Vagina (tissue), 2 donors: ENCODE results near the gene SUPV3L1. TPM values are rescaled to one million over a fixed set of nuclear protein-coding genes. Genes with fewer than 3 reads are reported as not detected.
A peak's percentile ranks its signal among the peaks of the same experiment; 100 is the strongest.

Experiments used
- DNase-seq, 2 donors: peaks; one replicate each; pipeline ENCODE4 v3.0.0-alpha.2; 2017; ENCODE audit errors: extremely low spot score in 2 of 2
- H3K27ac ChIP-seq: fragments of 200-600 bp; sonication (generic); one replicate; pipeline ENCODE4 v1.5.1; 2019
- H3K27me3 ChIP-seq: fragments of 200-600 bp; sonication (generic); one replicate; pipeline ENCODE4 v1.5.1; 2019
- H3K36me3 ChIP-seq, 2 donors: fragments of 200-600 bp; sonication (generic); one replicate each; pipeline ENCODE4 v1.5.1; 2017 to 2019
- H3K4me1 ChIP-seq: fragments of 200-600 bp; sonication (generic); one replicate; pipeline ENCODE4 v1.5.1; 2019
- H3K4me3 ChIP-seq, 2 donors: fragments of 200-600 bp; sonication (generic); 1 replicate in 1 of 2; 2 replicates in 1 of 2; pipeline ENCODE4 v1.5.1; 2016 to 2019
- H3K9me3 ChIP-seq: fragments of 200-600 bp; sonication (generic); one replicate; pipeline ENCODE4 v1.5.1; 2019
- POLR2A ChIP-seq, 2 donors: fragments of 450-650 bp; IDR thresholded peaks; one replicate each; pipeline ENCODE4 v1.6.1; 2017; ENCODE audit warnings: antibody characterized with exemption in 2 of 2, mild to moderate bottlenecking in 2 of 2, moderate library complexity in 2 of 2
- POLR2AphosphoS5 ChIP-seq, 2 donors: sonication (generic); formaldehyde crosslinking; IDR thresholded peaks; one replicate each; pipeline ENCODE4 v1.9.0; 2017; ENCODE audit warnings: antibody characterized with exemption in 2 of 2, mild to moderate bottlenecking in 2 of 2, low read depth in 1 of 2; ENCODE audit not compliant: insufficient read depth in 1 of 2
- intact Hi-C: fragments of 100-400 bp; cut with DNase I; formaldehyde crosslinking; loops from one replicate; pipeline ENCODE4 v1.15.1; 2023
- total RNA-seq: library from RNA; depleted of rRNA; stranded (reverse); fragments of >200 nt; gene quantifications from one replicate; pipeline ENCODE4 v1.2.3, GENCODE V29; 2016
- TF ChIP-seq, protein P1 (sequence below), 3 experiments: fragments of 450-650 bp in 2 of 3; fragments of 200-600 bp in 1 of 3; sonication (generic) in 1 of 3; IDR thresholded peaks; one replicate each; pipeline ENCODE4 v1.5.1; 2017 to 2019; ENCODE audit warnings: antibody characterized with exemption in 3 of 3, mild to moderate bottlenecking in 2 of 3, moderate library complexity in 2 of 3

Gene SUPV3L1
- total RNA-seq, 1 donor from 2014 or later = 27.5 TPM

DNA sequence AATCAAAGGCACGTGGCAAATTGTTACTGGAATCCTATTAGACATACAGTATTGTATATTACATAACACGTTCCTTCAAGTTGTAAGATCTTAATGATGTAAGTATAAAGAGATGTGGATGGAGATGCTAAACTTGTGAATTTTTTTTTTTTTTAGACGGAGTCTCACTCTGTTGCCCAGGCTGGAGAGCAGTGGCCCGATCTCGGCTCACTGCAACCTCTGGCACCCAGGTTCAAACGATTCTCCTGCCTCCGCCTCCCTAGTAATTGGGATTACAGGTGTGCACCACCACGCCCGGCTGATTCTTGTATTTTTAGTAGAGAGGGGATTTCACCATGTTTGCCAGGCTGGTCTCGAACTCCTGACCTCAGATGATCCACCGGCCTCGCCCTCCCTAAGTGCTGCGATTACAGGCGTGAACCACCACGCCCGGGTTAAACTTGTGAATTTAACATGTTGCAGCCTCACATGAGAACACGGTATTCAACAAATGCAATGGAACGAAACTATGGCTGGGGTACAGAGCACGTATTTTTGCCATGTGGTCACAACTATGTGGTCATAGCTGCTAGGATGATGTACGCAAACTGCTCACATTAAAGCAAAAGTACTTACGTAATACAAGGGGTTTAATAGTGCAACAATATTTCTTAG lies 818 bp upstream of the SUPV3L1 start:
- Histone ChIP-seq H3K4me3 (peak overlapping the region; percentile 83 to 95), H3K27ac (peak overlapping the region; percentile 91), H3K4me1 (peaks cover 23% of the 10 kb centered on the region), H3K27me3 (no peaks in the 10 kb centered on the region), H3K9me3 (no peaks in the 10 kb centered on the region), H3K36me3 (no peaks in the 10 kb centered on the region)
- no peak for TF ChIP-seq POLR2A (IDR thresholded peaks at IDR 0.05)
- TF ChIP-seq POLR2AphosphoS5 (IDR thresholded peaks at IDR 0.05; ENCODE audit: insufficient read depth in 1 of 2, low read depth in 1 of 2) = no peak
- TF ChIP-seq, protein P1, sequence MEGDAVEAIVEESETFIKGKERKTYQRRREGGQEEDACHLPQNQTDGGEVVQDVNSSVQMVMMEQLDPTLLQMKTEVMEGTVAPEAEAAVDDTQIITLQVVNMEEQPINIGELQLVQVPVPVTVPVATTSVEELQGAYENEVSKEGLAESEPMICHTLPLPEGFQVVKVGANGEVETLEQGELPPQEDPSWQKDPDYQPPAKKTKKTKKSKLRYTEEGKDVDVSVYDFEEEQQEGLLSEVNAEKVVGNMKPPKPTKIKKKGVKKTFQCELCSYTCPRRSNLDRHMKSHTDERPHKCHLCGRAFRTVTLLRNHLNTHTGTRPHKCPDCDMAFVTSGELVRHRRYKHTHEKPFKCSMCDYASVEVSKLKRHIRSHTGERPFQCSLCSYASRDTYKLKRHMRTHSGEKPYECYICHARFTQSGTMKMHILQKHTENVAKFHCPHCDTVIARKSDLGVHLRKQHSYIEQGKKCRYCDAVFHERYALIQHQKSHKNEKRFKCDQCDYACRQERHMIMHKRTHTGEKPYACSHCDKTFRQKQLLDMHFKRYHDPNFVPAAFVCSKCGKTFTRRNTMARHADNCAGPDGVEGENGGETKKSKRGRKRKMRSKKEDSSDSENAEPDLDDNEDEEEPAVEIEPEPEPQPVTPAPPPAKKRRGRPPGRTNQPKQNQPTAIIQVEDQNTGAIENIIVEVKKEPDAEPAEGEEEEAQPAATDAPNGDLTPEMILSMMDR (IDR thresholded peaks at IDR 0.05) = no peak
- no peak for DNase-seq
- intact Hi-C loops = no loop called here

GRCh38 chr10:69180525-69181204 lies 631 bp downstream of the SUPV3L1 start:
- H3K27me3 ChIP-seq = no peaks in the 10 kb centered on the region
- H3K4me3 ChIP-seq = peak overlapping the region; percentile 83 to 95
- H3K4me1 ChIP-seq = peaks cover 23% of the 10 kb centered on the region
- peak overlapping the region; percentile 91 for H3K27ac ChIP-seq
- H3K9me3 ChIP-seq = no peaks in the 10 kb centered on the region
- intact Hi-C loops = no loop called here
- DNase-seq = no peak
- no peaks in the 10 kb centered on the region for H3K36me3 ChIP-seq
- TF ChIP-seq POLR2AphosphoS5 (IDR thresholded peaks at IDR 0.05; ENCODE audit: insufficient read depth in 1 of 2, low read depth in 1 of 2) = no peak
- TF ChIP-seq, protein P1 (IDR thresholded peaks at IDR 0.05) = no peak
- no peak for TF ChIP-seq POLR2A (IDR thresholded peaks at IDR 0.05)

GRCh38 chr10:69181433-69181832 lies 1.4 kb downstream of the SUPV3L1 start:
- H3K27me3 ChIP-seq = no peaks in the 10 kb centered on the region
- peaks cover 23% of the 10 kb centered on the region for H3K4me1 ChIP-seq
- no peak for DNase-seq
- TF ChIP-seq, protein P1 (IDR thresholded peaks at IDR 0.05) = no peak
- no peak for TF ChIP-seq POLR2A (IDR thresholded peaks at IDR 0.05)
- TF ChIP-seq POLR2AphosphoS5 (IDR thresholded peaks at IDR 0.05; ENCODE audit: insufficient read depth in 1 of 2, low read depth in 1 of 2) = no peak
- intact Hi-C loops = no loop called here
- H3K36me3 ChIP-seq = peaks cover 0 to 3% of the 10 kb centered on the region in 2 donors
- H3K27ac ChIP-seq = peak overlapping the region; percentile 91
- peak overlapping the region; percentile 83 to 95 for H3K4me3 ChIP-seq
- no peaks in the 10 kb centered on the region for H3K9me3 ChIP-seq

DNA sequence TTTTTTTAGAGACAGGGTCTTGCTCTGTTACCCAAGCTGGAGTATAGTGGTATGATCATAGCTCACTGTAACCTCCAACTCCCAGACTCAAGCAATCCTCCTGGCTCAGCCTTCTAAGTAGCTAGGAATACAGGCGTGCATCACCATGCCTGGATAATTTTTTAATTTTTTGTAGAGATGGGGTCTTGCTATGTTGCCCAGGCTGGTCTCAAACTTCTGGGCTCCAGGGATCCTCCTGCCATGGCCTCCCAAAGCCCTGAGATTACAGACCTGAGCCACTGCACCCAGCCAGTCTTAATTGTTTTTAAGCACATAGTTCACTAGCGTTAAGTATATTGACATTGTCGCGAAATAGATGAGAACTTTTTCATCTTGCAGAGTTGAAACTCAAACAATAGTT lies 2.0 kb downstream of the SUPV3L1 start:
- no peak overlapping the region for H3K4me3 ChIP-seq
- intact Hi-C loops = no loop called here
- TF ChIP-seq POLR2A (IDR thresholded peaks at IDR 0.05) (no peak), POLR2AphosphoS5 (IDR thresholded peaks at IDR 0.05; ENCODE audit: insufficient read depth in 1 of 2, low read depth in 1 of 2) (no peak)
- TF ChIP-seq, protein P1 (IDR thresholded peaks at IDR 0.05) = no peak
- H3K27ac ChIP-seq = no peak overlapping the region
- H3K36me3 ChIP-seq = peaks cover 0 to 8% of the 10 kb centered on the region in 2 donors
- no peaks in the 10 kb centered on the region for H3K9me3 ChIP-seq
- no peak for DNase-seq
- no peaks in the 10 kb centered on the region for H3K27me3 ChIP-seq
- peaks cover 23% of the 10 kb centered on the region for H3K4me1 ChIP-seq

DNA sequence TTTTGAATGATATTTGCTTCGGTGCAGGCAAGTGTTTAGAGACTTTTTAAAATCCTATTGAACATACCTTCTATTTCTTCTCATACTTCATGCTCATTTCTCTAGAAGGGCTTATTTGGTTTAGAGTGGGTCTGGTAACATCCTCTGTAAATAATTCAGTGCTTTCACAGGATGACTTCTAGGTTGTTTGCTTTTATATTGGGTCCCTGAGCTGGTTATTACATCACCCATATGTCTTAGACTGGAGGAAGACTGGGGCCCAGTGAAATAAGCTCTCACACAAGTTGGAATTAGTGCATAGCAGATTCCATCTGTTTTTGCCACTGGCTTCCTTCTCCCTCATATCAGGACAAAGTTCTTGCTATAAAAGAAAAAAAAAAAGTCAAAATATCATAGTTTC lies 6.5 kb downstream of the SUPV3L1 start:
- DNase-seq = no peak
- Histone ChIP-seq H3K4me3 (no peak overlapping the region), H3K27ac (no peak overlapping the region), H3K36me3 (peaks cover 0 to 39% of the 10 kb centered on the region in 2 donors), H3K27me3 (no peaks in the 10 kb centered on the region), H3K9me3 (no peaks in the 10 kb centered on the region), H3K4me1 (peaks cover 6% of the 10 kb centered on the region)
- no peak for TF ChIP-seq POLR2AphosphoS5 (IDR thresholded peaks at IDR 0.05; ENCODE audit: insufficient read depth in 1 of 2, low read depth in 1 of 2)
- TF ChIP-seq POLR2A (IDR thresholded peaks at IDR 0.05) = no peak
- TF ChIP-seq, protein P1 (IDR thresholded peaks at IDR 0.05) = no peak
- intact Hi-C loops = no loop called here
